Hematopoietic multipotent progenitor cell treated with erythropoietin and hydrocortisone succinate and interleukin-3 and kit ligand, for 6 days (in vitro differentiated cells): ENCODE results near the gene RASL10B.
"Not testable (repeated sequence)": the region's sequence is repeated elsewhere in the genome, so short reads cannot be mapped to it uniquely, and the experiment has no call there.

Source experiments
- DNase-seq: peaks from one replicate; pipeline ENCODE4 v3.0.0-alpha.2; 2015

The RASL10B gene

GRCh38 chr17:35731239-35731916 lies at the start of gene RASL10B:
Gene RASL10B, plus strand, starts transcription at chr17:35731639. Its CDS starts 3,546 bp downstream, at chr17:35735185.
- peak; percentile 65 for DNase-seq

GRCh38 chr17:35683591-35683990 lies 47.8 kb upstream of the RASL10B start:
- no peak for DNase-seq

- DNase-seq, result no peak
Measured at GRCh38 chr17:35684055-35684802, 47.2 kb upstream of the RASL10B start.

- DNase-seq, result no peak
Measured at GRCh38 chr17:35692512-35693210, 38.8 kb upstream of the RASL10B start.

GRCh38 chr17:35693662-35694061 lies 37.8 kb upstream of the RASL10B start:
- no peak for DNase-seq

- DNase-seq, result peak; percentile 16
Measured at GRCh38 chr17:35694906-35695305, 36.5 kb upstream of the RASL10B start.

- peak; percentile 77 for DNase-seq
Measured at GRCh38 chr17:35695613-35696012, 35.8 kb upstream of the RASL10B start.

GRCh38 chr17:35698800-35699199 lies 32.6 kb upstream of the RASL10B start:
- no peak for DNase-seq

GRCh38 chr17:35700150-35700549 lies 31.3 kb upstream of the RASL10B start:
- no peak for DNase-seq

- no peak for DNase-seq
Measured at GRCh38 chr17:35701491-35701890, 29.9 kb upstream of the RASL10B start.

- not testable (repeated sequence) for DNase-seq
Measured at GRCh38 chr17:35703308-35703707, 28.1 kb upstream of the RASL10B start.

GRCh38 chr17:35705230-35705629 lies 26.2 kb upstream of the RASL10B start:
- no peak for DNase-seq

GRCh38 chr17:35705705-35706104 lies 25.7 kb upstream of the RASL10B start:
- DNase-seq, result no peak

GRCh38 chr17:35708149-35708548 lies 23.3 kb upstream of the RASL10B start:
- DNase-seq, result no peak

- no peak for DNase-seq
Measured at GRCh38 chr17:35708951-35709350, 22.5 kb upstream of the RASL10B start.

- no peak for DNase-seq
Measured at GRCh38 chr17:35709874-35710273, 21.6 kb upstream of the RASL10B start.

- DNase-seq, result no peak
Measured at GRCh38 chr17:35710950-35711349, 20.5 kb upstream of the RASL10B start.

GRCh38 chr17:35713069-35713728 lies 18.2 kb upstream of the RASL10B start:
- DNase-seq, result peak; percentile 23

- no peak for DNase-seq
Measured at GRCh38 chr17:35714988-35715387, 16.5 kb upstream of the RASL10B start.

GRCh38 chr17:35715416-35715815 lies 16.0 kb upstream of the RASL10B start:
- no peak for DNase-seq

- no peak for DNase-seq
Measured at GRCh38 chr17:35716173-35716572, 15.3 kb upstream of the RASL10B start.

GRCh38 chr17:35716897-35717465 lies 14.5 kb upstream of the RASL10B start:
- no peak for DNase-seq

- DNase-seq, result no peak
Measured at GRCh38 chr17:35717475-35717874, 14.0 kb upstream of the RASL10B start.
